Heart right ventricle (tissue), 16 donors: ENCODE measurements around the gene OR2H2. TPM values are rescaled to one million over a fixed set of nuclear protein-coding genes. Genes with fewer than 3 reads are reported as not detected.

Experiments
- ATAC-seq, 8 donors: fragments of 200-7000 bp; cut with Tn5 transposase; one replicate each; pipeline ENCODE4 v1.9.1; 2020; ENCODE audit warnings: mild to moderate bottlenecking in 8 of 8, moderate library complexity in 8 of 8, moderate number of reproducible peaks in 1 of 8
- DNase-seq, 2 donors: peaks; one replicate each; pipeline ENCODE4 v3.0.0-alpha.2; 2020
- H3K27ac ChIP-seq, 10 donors: fragments of 200-600 bp; sonication (generic) in 2 of 10; one replicate each; pipeline versions ENCODE4 v1.5.0 to v1.8.0; 2020 to 2022; ENCODE audit warnings: mild to moderate bottlenecking in 3 of 10
- H3K27me3 ChIP-seq, 7 donors: fragments of 200-600 bp; one replicate each; pipeline ENCODE4 v1.8.0; 2021 to 2022; ENCODE audit warnings: mild to moderate bottlenecking in 2 of 7
- H3K36me3 ChIP-seq, 9 donors: fragments of 200-600 bp; sonication (generic) in 1 of 9; one replicate each; pipeline versions ENCODE4 v1.5.0 to v1.8.0; 2020 to 2022; ENCODE audit warnings: mild to moderate bottlenecking in 2 of 9
- H3K4me1 ChIP-seq, 9 donors: fragments of 200-600 bp; sonication (generic) in 1 of 9; one replicate each; pipeline versions ENCODE4 v1.5.0 to v1.8.0; 2020 to 2022; ENCODE audit warnings: mild to moderate bottlenecking in 4 of 9
- H3K4me3 ChIP-seq, 10 donors: fragments of 200-600 bp; sonication (generic) in 2 of 10; one replicate each; pipeline versions ENCODE4 v1.5.0 to v1.8.0; 2020 to 2022; ENCODE audit warnings: mild to moderate bottlenecking in 7 of 10, moderate library complexity in 2 of 10
- H3K9me3 ChIP-seq, 11 donors: fragments of 200-600 bp in 10 of 11; sonication (generic) in 2 of 11; one replicate each; pipeline versions ENCODE4 v1.5.0 to v1.8.0; 2013 to 2022; ENCODE audit warnings: mild to moderate bottlenecking in 2 of 11, control low read depth in 1 of 11, moderate library complexity in 1 of 11
- WGBS, 2 donors: extraction: QIAGEN DNeasy Blood & Tissue Kit; methylation state at CpG; one replicate each; pipeline ENCODE4 v1.1.7; 2013; ENCODE audit warnings: inconsistent platforms in 1 of 2; 5-methylcytosine and 5-hydroxymethylcytosine counted together
- intact Hi-C, 10 donors: fragments of 100-400 bp; cut with DNase I; formaldehyde crosslinking; loops; one replicate each; pipeline versions ENCODE4 v1.11.1 to v1.14.2; 2022
- polyA plus RNA-seq, 2 donors: library from polyadenylated mRNA; stranded (reverse); fragments of 200-250 nt; gene quantifications; one replicate each; pipeline ENCODE4 v1.2.3, GENCODE V29; 2013
- total RNA-seq, 10 donors: library from RNA; stranded (reverse); fragmentation: NEBNext Ultra II Directional in 3 of 10; extraction: Animal tissue kit (Norgen Biotek cat#: 25700) in 3 of 10; gene quantifications; one replicate each; pipeline versions ENCODE4 v1.2.1 to v1.2.4, GENCODE V29; 2021 to 2023
- TF ChIP-seq, protein P1 (sequence below), 9 donors: fragments of 200-600 bp; sonication (generic) in 2 of 9; IDR thresholded peaks; one replicate each; pipeline versions ENCODE4 v1.5.0 to v1.8.0; 2021 to 2022; ENCODE audit warnings: antibody characterized with exemption in 9 of 9, mild to moderate bottlenecking in 5 of 9, moderate library complexity in 1 of 9
- donor health status: Arrhythmogenic right ventricular cardiomyopathy.
- donor health status: ischemic (EF 13 %, LVEDD 7.1; RV severe dilation, severe dysfunction).
- donor health status: healthy with polysubstance abuse.
- donor health status: DM: no; HTN: yes; CAD: no.
- donor health status: DM: no; HTN: no; CAD: no.
- donor health status: ischemic (EF 25% LVEDD 6.9; RV normal size, moderate dysfunction).
- donor health status: ischemic (EF 25% LVEDD 5.7; RV mildly dilated, moderate dysfunction).
- donor health status: healthy.
- donor health status: DM: yes; HTN: yes; CAD: no.
- donor health status: Ischemic cardiomyopathy.
- donor health status: ischemic (EF 35%, LVEDD 5.7; RV mildly dilated, moderate dysfunction).
- donor health status: nonischemic (EF 11% LVEDD 7.7; RV severe dilation, severe dysfunction).
- donor health status: DM: yes; HTN: yes; CAD: no.
- donor health status: PGD.
- donor health status: ischemic (EF 29% LVEDD 5.4; RV normal size, mild dysfunction).
- donor health status: nonischemic (EF 23%, LVEDD 6.1; RV moderate dilation, normal function).

The OR2H2 gene
- total and polyA plus RNA-seq, 12 donors, result not detected

GRCh38 chr6:29631209-29631810 lies 46.4 kb downstream of the OR2H2 start:
- DNase-seq, result no peak

GRCh38 chr6:29631860-29632731 lies 47.2 kb downstream of the OR2H2 start:
- Histone ChIP-seq H3K4me1 (peaks cover 4 to 54% (median 39%) of the 10 kb centered on the region in 9 donors), H3K4me3 (peak overlapping the region; percentile 62 to 87 (median 78)), H3K27me3 (peaks cover 0 to 20% (median 0%) of the 10 kb centered on the region in 7 donors), H3K36me3 (peaks cover 0 to 4% (median 0%) of the 10 kb centered on the region in 9 donors), H3K27ac (peak overlapping the region in 9 of 10 donors; percentile 59 to 83 (median 78)), H3K9me3 (no peaks in the 10 kb centered on the region)
- intact Hi-C loops, result no loop called here
- TF ChIP-seq, protein P1, sequence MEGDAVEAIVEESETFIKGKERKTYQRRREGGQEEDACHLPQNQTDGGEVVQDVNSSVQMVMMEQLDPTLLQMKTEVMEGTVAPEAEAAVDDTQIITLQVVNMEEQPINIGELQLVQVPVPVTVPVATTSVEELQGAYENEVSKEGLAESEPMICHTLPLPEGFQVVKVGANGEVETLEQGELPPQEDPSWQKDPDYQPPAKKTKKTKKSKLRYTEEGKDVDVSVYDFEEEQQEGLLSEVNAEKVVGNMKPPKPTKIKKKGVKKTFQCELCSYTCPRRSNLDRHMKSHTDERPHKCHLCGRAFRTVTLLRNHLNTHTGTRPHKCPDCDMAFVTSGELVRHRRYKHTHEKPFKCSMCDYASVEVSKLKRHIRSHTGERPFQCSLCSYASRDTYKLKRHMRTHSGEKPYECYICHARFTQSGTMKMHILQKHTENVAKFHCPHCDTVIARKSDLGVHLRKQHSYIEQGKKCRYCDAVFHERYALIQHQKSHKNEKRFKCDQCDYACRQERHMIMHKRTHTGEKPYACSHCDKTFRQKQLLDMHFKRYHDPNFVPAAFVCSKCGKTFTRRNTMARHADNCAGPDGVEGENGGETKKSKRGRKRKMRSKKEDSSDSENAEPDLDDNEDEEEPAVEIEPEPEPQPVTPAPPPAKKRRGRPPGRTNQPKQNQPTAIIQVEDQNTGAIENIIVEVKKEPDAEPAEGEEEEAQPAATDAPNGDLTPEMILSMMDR (IDR thresholded peaks at IDR 0.05), result no peak
- 8% methylated on average over 28 to 49 of the region's 53 CpGs for WGBS, 2 donors
- ATAC-seq, result peak; percentile 8 to 67 (median 28)
- peak; percentile 62 to 77 for DNase-seq

More at GRCh38 chr6:29631209-29631810, 46.4 kb downstream of the OR2H2 start:
- 62 to 71% methylated on average over 14 of the region's 14 CpGs for WGBS, 2 donors
- intact Hi-C loops, result no loop called here
- Histone ChIP-seq H3K4me1 (peaks cover 4 to 54% (median 39%) of the 10 kb centered on the region in 9 donors), H3K4me3 (peak overlapping the region in 5 of 10 donors; percentile 72 to 87 (median 81)), H3K27ac (peak overlapping the region in 1 of 10 donors; percentile 78), H3K9me3 (no peaks in the 10 kb centered on the region), H3K36me3 (peaks cover 0 to 4% (median 0%) of the 10 kb centered on the region in 9 donors), H3K27me3 (peaks cover 0 to 20% (median 0%) of the 10 kb centered on the region in 7 donors)
- TF ChIP-seq, protein P1 (IDR thresholded peaks at IDR 0.05), result no peak
- ATAC-seq, result no peak

- intact Hi-C loops, result loop anchor here in 1 of 10 donors (1.0 kb wide), 1 partner anchor 16 kb away; no protein-coding TSS in a partner anchor
- peaks cover 0 to 20% (median 0%) of the 10 kb centered on the region in 7 donors for H3K27me3 ChIP-seq
- H3K27ac ChIP-seq, result peak within 1 kb of the TSS in 9 of 10 donors; percentile 59 to 83 (median 78)
- no peaks in the 10 kb centered on the region for H3K9me3 ChIP-seq
- 0% methylated on average over 39 to 53 of the region's 57 CpGs for WGBS, 2 donors
- ATAC-seq (peak; percentile 92 to 97 (median 94)), DNase-seq (peak; percentile 88 to 89)
- TF ChIP-seq, protein P1 (IDR thresholded peaks at IDR 0.05), result no peak
- H3K4me3 ChIP-seq, result peak within 1 kb of the TSS; percentile 62 to 87 (median 78)
- H3K4me1 ChIP-seq, result peaks cover 4 to 48% (median 32%) of the 10 kb centered on the region in 9 donors
- peaks cover 0 to 4% (median 0%) of the 10 kb centered on the region in 9 donors for H3K36me3 ChIP-seq
Measured at GRCh38 chr6:29632789-29633533, 48.0 kb downstream of the OR2H2 start, which contains the start of gene GABBR1. TSS of gene GABBR1 (minus strand) at chr6:29633183. CDS start at chr6:29632385, 798 bp downstream.
